Measurements from ENCODE around the gene WDR90.

- TF ChIP-seq CTCF (IDR thresholded peaks at IDR 0.05), result no peak
- peak; percentile 53 for TF ChIP-seq EZH2 (IDR thresholded peaks at IDR 0.05)
Measured at GRCh38 chr16:641326-642188, 7.6 kb upstream of the WDR90 start, which contains the start of gene MCRIP2.
